KMS-11 (cell line): ENCODE results near the gene LYRM1.
"Not testable (repeated sequence)": the region's sequence is repeated elsewhere in the genome, so short reads cannot be mapped to it uniquely, and the experiment has no call there.

Source experiments
- H2AFZ ChIP-seq: fragments of 200-600 bp; sonication (generic); 2 replicates; pipeline ENCODE4 v1.6.1; 2016; ENCODE audit warnings: antibody characterized with exemption, mixed run types, low read depth
- H3K27ac ChIP-seq: fragments of 200-600 bp; sonication (generic); 2 replicates; pipeline ENCODE4 v1.6.1; 2016; ENCODE audit warnings: mild to moderate bottlenecking, mixed run types
- H3K27me3 ChIP-seq: fragments of 200-600 bp; sonication (generic); 2 replicates; pipeline ENCODE4 v1.6.1; 2017; ENCODE audit warnings: mild to moderate bottlenecking, low read depth, mixed run types, moderate library complexity; ENCODE audit not compliant: insufficient read depth
- H3K36me3 ChIP-seq: fragments of 200-600 bp; sonication (generic); 2 replicates; pipeline ENCODE4 v1.6.1; 2017; ENCODE audit warnings: mild to moderate bottlenecking, mixed run types; ENCODE audit not compliant: insufficient read depth
- H3K4me1 ChIP-seq: fragments of 200-600 bp; sonication (generic); 2 replicates; pipeline ENCODE4 v1.6.1; 2016; ENCODE audit warnings: mild to moderate bottlenecking, low read depth, mixed run types; ENCODE audit not compliant: poor library complexity, severe bottlenecking
- H3K4me2 ChIP-seq: fragments of 200-600 bp; sonication (generic); 2 replicates; pipeline ENCODE4 v1.7.0; 2016; ENCODE audit warnings: mild to moderate bottlenecking, mixed run types
- H3K4me3 ChIP-seq: fragments of 200-600 bp; sonication (generic); IDR thresholded peaks from 2 replicates; pipeline ENCODE4 v1.6.1; 2017; ENCODE audit warnings: low read depth, low read length, mixed read lengths; ENCODE audit not compliant: insufficient read depth
- H3K79me2 ChIP-seq: fragments of 200-600 bp; sonication (generic); 2 replicates; pipeline ENCODE4 v1.6.1; 2016; ENCODE audit warnings: low read depth, mixed run types; ENCODE audit not compliant: insufficient read depth
- H3K9ac ChIP-seq: fragments of 200-600 bp; sonication (generic); 2 replicates; pipeline ENCODE4 v1.6.1; 2016; ENCODE audit warnings: mild to moderate bottlenecking, mixed run types
- H4K20me1 ChIP-seq: fragments of 200-600 bp; sonication (generic); 2 replicates; pipeline ENCODE4 v1.6.1; 2016; ENCODE audit warnings: mild to moderate bottlenecking, mixed run types; ENCODE audit not compliant: insufficient read depth
- CTCF ChIP-seq: fragments of 200-600 bp; sonication (generic); conservative IDR thresholded peaks from 2 replicates; pipeline ENCODE4 v1.6.1; 2017; ENCODE audit warnings: low read depth, mild to moderate bottlenecking, antibody characterized with exemption, low read length, moderate library complexity, mixed read lengths

LYRM1 gene

GRCh38 chr16:20957153-20957552, 56.6 kb downstream of the LYRM1 start:
- H4K20me1 ChIP-seq = no peaks in the 10 kb centered on the region
- no peaks in the 10 kb centered on the region for H3K79me2 ChIP-seq
- H3K9ac ChIP-seq = no peak overlapping the region
- no peak overlapping the region for H3K27ac ChIP-seq
- no peak overlapping the region for H2AFZ ChIP-seq
- H3K4me1 ChIP-seq = no peaks in the 10 kb centered on the region
- TF ChIP-seq CTCF = no peak
- no peaks in the 10 kb centered on the region for H3K36me3 ChIP-seq
- H3K4me3 ChIP-seq = no peak overlapping the region
- H3K4me2 ChIP-seq = no peak overlapping the region
- H3K27me3 ChIP-seq = no peaks in the 10 kb centered on the region

- no peak overlapping the region for H3K4me2 ChIP-seq
- no peak for TF ChIP-seq CTCF
- no peak overlapping the region for H2AFZ ChIP-seq
- H3K27me3 ChIP-seq = no peaks in the 10 kb centered on the region
- no peaks in the 10 kb centered on the region for H3K4me1 ChIP-seq
- no peaks in the 10 kb centered on the region for H4K20me1 ChIP-seq
- H3K36me3 ChIP-seq = no peaks in the 10 kb centered on the region
- no peak overlapping the region for H3K27ac ChIP-seq
- no peak overlapping the region for H3K4me3 ChIP-seq
- H3K79me2 ChIP-seq = no peaks in the 10 kb centered on the region
- no peak overlapping the region for H3K9ac ChIP-seq
Observed at GRCh38 chr16:20960899-20961298, 60.3 kb downstream of the LYRM1 start.

GRCh38 chr16:20968765-20969164, 68.2 kb downstream of the LYRM1 start:
- Histone ChIP-seq H3K4me1 (no peaks in the 10 kb centered on the region), H3K79me2 (no peaks in the 10 kb centered on the region), H3K27ac (no peak overlapping the region), H4K20me1 (no peaks in the 10 kb centered on the region), H3K36me3 (no peaks in the 10 kb centered on the region), H3K27me3 (no peaks in the 10 kb centered on the region), H3K9ac (no peak overlapping the region), H3K4me2 (no peak overlapping the region), H2AFZ (no peak overlapping the region), H3K4me3 (no peak overlapping the region)
- no peak for TF ChIP-seq CTCF

- Histone ChIP-seq H3K27me3 (no peaks in the 10 kb centered on the region), H4K20me1 (no peaks in the 10 kb centered on the region), H3K36me3 (no peaks in the 10 kb centered on the region), H2AFZ (no peak overlapping the region), H3K4me3 (no peak overlapping the region), H3K4me2 (no peak overlapping the region), H3K27ac (no peak overlapping the region), H3K4me1 (no peaks in the 10 kb centered on the region), H3K9ac (no peak overlapping the region), H3K79me2 (no peaks in the 10 kb centered on the region)
- TF ChIP-seq CTCF = no peak
Observed at GRCh38 chr16:20969386-20969785, 68.8 kb downstream of the LYRM1 start.

- Histone ChIP-seq H3K4me3 (no peak overlapping the region), H2AFZ (no peak overlapping the region), H3K4me1 (no peaks in the 10 kb centered on the region), H3K27me3 (no peaks in the 10 kb centered on the region), H3K79me2 (no peaks in the 10 kb centered on the region), H3K9ac (no peak overlapping the region), H4K20me1 (no peaks in the 10 kb centered on the region), H3K27ac (no peak overlapping the region), H3K4me2 (no peak overlapping the region), H3K36me3 (no peaks in the 10 kb centered on the region)
- TF ChIP-seq CTCF = no peak
Observed at GRCh38 chr16:20971401-20971800, 70.8 kb downstream of the LYRM1 start.

- not testable (repeated sequence) for H3K4me3 ChIP-seq, H3K36me3 ChIP-seq, H3K27me3 ChIP-seq, H2AFZ ChIP-seq, H3K4me1 ChIP-seq, H3K9ac ChIP-seq, H4K20me1 ChIP-seq, H3K4me2 ChIP-seq, H3K79me2 ChIP-seq, H3K27ac ChIP-seq
Observed at GRCh38 chr16:20973201-20973600, 72.6 kb downstream of the LYRM1 start.
